ENCODE data around the gene PTPRK. TPM values are rescaled to one million over a fixed set of nuclear protein-coding genes. Genes with fewer than 3 reads are reported as not detected.

The PTPRK gene
- total and polyA plus RNA-seq, 2 donors (not counting 1 experiment from before 2014, with no cell fraction given) = 16.2 to 18.7 TPM

DNA sequence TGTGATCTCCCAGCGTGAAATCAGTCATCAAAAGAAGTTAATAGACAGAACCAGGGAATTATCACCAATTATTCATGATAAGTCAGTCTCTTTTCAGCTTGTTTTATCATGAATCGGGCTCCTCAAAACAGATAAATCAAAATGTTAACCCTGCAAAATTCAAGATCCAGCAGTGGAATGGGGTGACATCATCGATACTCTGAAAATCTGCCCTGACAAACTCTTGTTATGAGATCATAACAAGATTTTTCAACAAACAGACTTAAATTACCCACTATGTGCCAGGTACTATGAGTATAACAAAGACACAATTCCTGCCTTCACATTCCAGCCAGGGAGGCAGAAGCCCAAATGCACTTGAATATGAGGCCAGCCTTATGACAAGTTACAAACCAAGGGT, 64.4 kb downstream of the PTPRK start:
- Histone ChIP-seq H3K4me3 (ENCODE audit: control extremely low read depth in 1 of 5, extremely low read depth in 1 of 5, insufficient read depth in 1 of 5, low read depth in 2 of 5, low read length in 4 of 5) (no peak overlapping the region), H3K4me2 (replicated peaks; ENCODE audit: low read depth, low read length, poor library complexity, severe bottlenecking) (no peak overlapping the region), H3K36me3 (replicated peaks in 1 of 2; ENCODE audit: control extremely low read depth in 1 of 2, control insufficient read depth in 1 of 2, extremely low read depth in 1 of 2, insufficient read depth in 2 of 2, low read length in 1 of 2) (no peaks in the 10 kb centered on the region), H3K27me3 (replicated peaks in 1 of 4; ENCODE audit: control extremely low read depth in 1 of 4, control insufficient read depth in 3 of 4, insufficient read depth in 4 of 4, low read length in 3 of 4) (no peaks in the 10 kb centered on the region), H3K27ac (ENCODE audit: low read length in 2 of 2) (no peak overlapping the region), H3K4me1 (ENCODE audit: control insufficient read depth in 2 of 2, insufficient read depth in 2 of 2, low read length in 2 of 2) (no peaks in the 10 kb centered on the region), H3K9me3 (ENCODE audit: control extremely low read depth in 1 of 3, control insufficient read depth in 2 of 3, insufficient read depth in 1 of 3, low read length in 2 of 3) (no peaks in the 10 kb centered on the region), H3K9ac (ENCODE audit: low read length) (no peak overlapping the region), H2AFZ (ENCODE audit: insufficient read depth, low read depth, low read length, poor library complexity, severe bottlenecking) (no peak overlapping the region), H3K79me2 (ENCODE audit: control insufficient read depth, insufficient read depth, low read length) (no peaks in the 10 kb centered on the region), H4K20me1 (ENCODE audit: control insufficient read depth, insufficient read depth, low read length, poor library complexity, severe bottlenecking) (no peaks in the 10 kb centered on the region)
- Mint-ChIP-seq H3K4me1 (no peaks in the 10 kb centered on the region), H3K27ac (no peak overlapping the region), H3K27me3 (no peaks in the 10 kb centered on the region), H3K4me3 (no peak overlapping the region), H3K9me3 (ENCODE audit: insufficient read depth) (no peaks in the 10 kb centered on the region)
- intact Hi-C loops (cut with micrococcal nuclease) = no loop called here
- ChIA-PET POLR2A (no interaction called here), CTCF (no interaction called here)
- no peak for ATAC-seq (ENCODE audit: low read depth)
- 88% methylated on average over 1 of the region's 3 CpGs for WGBS (ENCODE audit: insufficient coverage)
- TF ChIP-seq EZH2 (IDR thresholded peaks at IDR 0.05; ENCODE audit: borderline replicate concordance, insufficient read depth, low read depth, low read length, poor library complexity, severe bottlenecking) (no peak), CTCF (IDR thresholded peaks at IDR 0.05) (no peak)
- no peak for DNase-seq

DNA sequence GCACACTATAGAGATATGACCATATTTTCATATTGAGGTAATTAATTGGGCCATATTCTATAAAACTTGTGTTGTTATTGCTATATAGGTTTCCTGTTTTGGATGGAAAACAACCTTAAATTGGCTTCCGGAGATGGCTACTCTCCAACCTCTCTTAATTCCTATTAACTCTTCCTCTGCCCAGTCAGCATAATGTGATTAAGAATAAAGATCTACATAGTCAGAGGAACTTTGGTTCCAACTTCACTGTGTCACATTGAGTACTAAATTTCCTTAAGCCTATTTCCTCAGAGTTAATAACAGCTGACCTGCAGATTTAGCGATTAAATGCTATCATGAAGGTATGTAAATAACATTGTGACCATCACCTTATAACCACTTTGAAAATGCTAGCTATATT, 67.7 kb downstream of the PTPRK start:
- DNase-seq (no peak), ATAC-seq (ENCODE audit: low read depth) (no peak)
- no peak for TF ChIP-seq EZH2 (IDR thresholded peaks at IDR 0.05; ENCODE audit: borderline replicate concordance, insufficient read depth, low read depth, low read length, poor library complexity, severe bottlenecking)
- no peak for TF ChIP-seq CTCF (IDR thresholded peaks at IDR 0.05)
- Mint-ChIP-seq H3K27me3 (no peaks in the 10 kb centered on the region), H3K9me3 (ENCODE audit: insufficient read depth) (no peaks in the 10 kb centered on the region), H3K4me1 (no peaks in the 10 kb centered on the region), H3K27ac (no peak overlapping the region), H3K4me3 (no peak overlapping the region)
- no peaks in the 10 kb centered on the region for H3K27me3 ChIP-seq (replicated peaks in 1 of 4; ENCODE audit: control extremely low read depth in 1 of 4, control insufficient read depth in 3 of 4, insufficient read depth in 4 of 4, low read length in 3 of 4)
- no peaks in the 10 kb centered on the region for H3K36me3 ChIP-seq (replicated peaks in 1 of 2; ENCODE audit: control extremely low read depth in 1 of 2, control insufficient read depth in 1 of 2, extremely low read depth in 1 of 2, insufficient read depth in 2 of 2, low read length in 1 of 2)
- intact Hi-C loops (cut with micrococcal nuclease) = no loop called here
- H2AFZ ChIP-seq (ENCODE audit: insufficient read depth, low read depth, low read length, poor library complexity, severe bottlenecking) = no peak overlapping the region
- H3K9me3 ChIP-seq (ENCODE audit: control extremely low read depth in 1 of 3, control insufficient read depth in 2 of 3, insufficient read depth in 1 of 3, low read length in 2 of 3) = no peaks in the 10 kb centered on the region
- H3K9ac ChIP-seq (ENCODE audit: low read length) = no peak overlapping the region
- no peak overlapping the region for H3K4me2 ChIP-seq (replicated peaks; ENCODE audit: low read depth, low read length, poor library complexity, severe bottlenecking)
- no peaks in the 10 kb centered on the region for H3K4me1 ChIP-seq (ENCODE audit: control insufficient read depth in 2 of 2, insufficient read depth in 2 of 2, low read length in 2 of 2)
- no CpG with 5 or more reads among the region's 2 CpGs for WGBS (ENCODE audit: insufficient coverage)
- H3K79me2 ChIP-seq (ENCODE audit: control insufficient read depth, insufficient read depth, low read length) = no peaks in the 10 kb centered on the region
- H3K27ac ChIP-seq (ENCODE audit: low read length in 2 of 2) = no peak overlapping the region
- H4K20me1 ChIP-seq (ENCODE audit: control insufficient read depth, insufficient read depth, low read length, poor library complexity, severe bottlenecking) = no peaks in the 10 kb centered on the region
- CTCF ChIA-PET = no interaction called here
- H3K4me3 ChIP-seq (ENCODE audit: control extremely low read depth in 1 of 5, extremely low read depth in 1 of 5, insufficient read depth in 1 of 5, low read depth in 2 of 5, low read length in 4 of 5) = no peak overlapping the region
- POLR2A ChIA-PET = no interaction called here
